HCT116 (cell line): Measurements from ENCODE around the gene PDILT. TPM values are rescaled to one million over a fixed set of nuclear protein-coding genes. Genes with fewer than 3 reads are reported as not detected.

ENCODE experiments used
- ATAC-seq: fragments of 200-7000 bp; cut with Tn5 transposase; 2 replicates; pipeline ENCODE4 v1.9.1; 2020; ENCODE audit warnings: mild to moderate bottlenecking, moderate library complexity
- BruUV-seq: library from RNA; stranded (reverse); fragments of 400-500 nt; replicated peaks from 2 replicates; lab custom pipeline; 2021; lab: Mats Ljungman, UMichigan
- CTCF ChIA-PET: fragments of 300-600 bp; sonication (Branson Sonifier 250); formaldehyde crosslinking; loops from one replicate; lab custom pipeline; 2021; ENCODE audit warnings: antibody characterized with exemption; lab: Charles Lee
- POLR2A ChIA-PET: fragments of 300-600, 350-600 bp; sonication (Branson Sonifier 250); formaldehyde crosslinking; loops from one replicate; lab custom pipeline; 2021; ENCODE audit warnings: antibody characterized with exemption; lab: Charles Lee
- RAD21 ChIA-PET, 2 experiments: fragments of 300-600 bp; sonication (Branson Sonifier 250); formaldehyde crosslinking; loops; one replicate each; lab custom pipeline; 2023; ENCODE audit warnings: low total read pairs in 2 of 2; ENCODE audit not compliant: uncharacterized antibody in 2 of 2, unreplicated experiment in 2 of 2, low non-redundant PET in 1 of 2; lab: Charles Lee
- DNase-seq: peaks from one replicate; pipeline ENCODE4 v3.0.0-alpha.2; 2010; ENCODE audit warnings: low read depth, low spot score
- H2AFZ ChIP-seq: fragments of 200-600 bp; shearing (Covaris generic), sonication (generic); 2 replicates; pipeline ENCODE4 v1.6.1; 2017; ENCODE audit warnings: low read depth, mixed run types, mixed read lengths, antibody characterized with exemption, low read length; ENCODE audit not compliant: poor library complexity, severe bottlenecking
- H3K27ac ChIP-seq: 2 replicates; pipeline ENCODE4 v1.5.1; 2012; ENCODE audit warnings: low read depth, low read length
- H3K27me3 ChIP-seq: fragments of 200-600 bp; sonication (generic); 2 replicates; pipeline ENCODE4 v1.6.1; 2016; ENCODE audit warnings: mixed run types, low read length, mixed read lengths; ENCODE audit not compliant: insufficient read depth
- H3K36me3 ChIP-seq, 2 experiments: fragments of 200-500 bp in 1 of 2; fragments of 200-600 bp in 1 of 2; sonication (Bioruptor generic) in 1 of 2; sonication (generic) in 1 of 2; 2 replicates each; pipeline versions ENCODE4 v1.5.1 to v1.6.1; 2014 to 2016; ENCODE audit warnings: low read length in 2 of 2, inconsistent platforms in 1 of 2, mixed read lengths in 1 of 2, mixed run types in 1 of 2; ENCODE audit not compliant: insufficient read depth in 2 of 2, control insufficient read depth in 1 of 2
- H3K4me1 ChIP-seq, 2 experiments: fragments of 200-600 bp in 1 of 2; sonication (generic) in 1 of 2; 2 replicates each; pipeline versions ENCODE4 v1.5.1 to v1.6.1; 2012 to 2017; ENCODE audit warnings: low read length in 2 of 2, inconsistent platforms in 1 of 2, mild to moderate bottlenecking in 1 of 2, mixed read lengths in 1 of 2, mixed run types in 1 of 2, moderate library complexity in 1 of 2; ENCODE audit not compliant: insufficient read depth in 2 of 2, control insufficient read depth in 1 of 2
- H3K4me2 ChIP-seq: fragments of 200-600 bp; sonication (generic); 2 replicates; pipeline ENCODE4 v1.6.1; 2017; ENCODE audit warnings: mixed run types, low read length, mixed read lengths
- H3K4me3 ChIP-seq, 2 experiments: fragments of 200-600 bp in 1 of 2; sonication (generic) in 1 of 2; replicated peaks in 1 of 2; 2 replicates each; pipeline ENCODE4 v1.5.1; 2011 to 2016; ENCODE audit warnings: low read length in 2 of 2, control low read depth in 1 of 2, low read depth in 1 of 2, mild to moderate bottlenecking in 1 of 2, mixed read lengths in 1 of 2, mixed run types in 1 of 2
- H3K79me2 ChIP-seq: fragments of 200-600 bp; sonication (generic); 2 replicates; pipeline ENCODE4 v1.6.1; 2017; ENCODE audit warnings: mild to moderate bottlenecking, mixed run types, low read length, moderate library complexity, mixed read lengths; ENCODE audit not compliant: insufficient read depth
- H3K9ac ChIP-seq: fragments of 200-600 bp; sonication (generic); 2 replicates; pipeline ENCODE4 v1.6.1; 2016; ENCODE audit warnings: low read length, mixed read lengths
- H3K9me2 ChIP-seq: fragments of 200-600 bp; sonication (generic), shearing (Covaris generic); 2 replicates; pipeline ENCODE4 v1.6.1; 2017; ENCODE audit warnings: mixed run types, mild to moderate bottlenecking, moderate library complexity; ENCODE audit not compliant: insufficient read depth
- H3K9me3 ChIP-seq, 2 experiments: fragments of 200-500 bp in 1 of 2; fragments of 200-600 bp in 1 of 2; sonication (Bioruptor generic) in 1 of 2; sonication (generic) in 1 of 2; 2 replicates each; pipeline ENCODE4 v1.6.1; 2014 to 2017; ENCODE audit warnings: low read length in 2 of 2, mixed read lengths in 2 of 2, inconsistent platforms in 1 of 2, low read depth in 1 of 2, mild to moderate bottlenecking in 1 of 2, mixed run types in 1 of 2, moderate library complexity in 1 of 2; ENCODE audit not compliant: control insufficient read depth in 1 of 2, insufficient read depth in 1 of 2
- H4K20me1 ChIP-seq: fragments of 200-600 bp; sonication (generic), shearing (Covaris generic); 2 replicates; pipeline ENCODE4 v1.6.1; 2017; ENCODE audit warnings: mixed run types, mild to moderate bottlenecking, moderate library complexity; ENCODE audit not compliant: insufficient read depth
- CBX3 ChIP-seq: IDR thresholded peaks from 2 replicates; pipeline ENCODE4 v1.6.1; 2012; ENCODE audit warnings: low read depth
- CEBPB ChIP-seq: IDR thresholded peaks from 2 replicates; pipeline ENCODE4 v1.6.1; 2012; ENCODE audit warnings: low read depth
- EGR1 ChIP-seq: IDR thresholded peaks from 2 replicates; pipeline ENCODE4 v1.6.1; 2012; ENCODE audit warnings: low read depth
- ELF1 ChIP-seq: IDR thresholded peaks from 2 replicates; pipeline ENCODE4 v1.6.1; 2012; ENCODE audit warnings: low read depth, borderline replicate concordance
- EZH2 ChIP-seq: fragments of 200-600 bp; sonication (generic); IDR thresholded peaks from 2 replicates; pipeline ENCODE4 v1.6.1; 2017; ENCODE audit warnings: antibody characterized with exemption, mixed run types
- EZH2phosphoT487 ChIP-seq: fragments of 200-600 bp; IDR thresholded peaks from 2 replicates; pipeline ENCODE4 v1.6.1; 2018; ENCODE audit warnings: antibody characterized with exemption, borderline replicate concordance
- FOSL1 ChIP-seq: IDR thresholded peaks from 2 replicates; pipeline ENCODE4 v1.6.1; 2012; ENCODE audit warnings: low read depth
- JUND ChIP-seq: IDR thresholded peaks from 2 replicates; pipeline ENCODE4 v1.6.1; 2012
- MAX ChIP-seq: IDR thresholded peaks from 2 replicates; pipeline ENCODE4 v1.6.1; 2012
- POLR2A ChIP-seq: IDR thresholded peaks from 2 replicates; pipeline ENCODE4 v1.7.0; 2011; ENCODE audit warnings: borderline replicate concordance; ENCODE audit not compliant: insufficient read depth, insufficient read length; ENCODE audit errors: extremely low read depth
- POLR2AphosphoS5 ChIP-seq: IDR thresholded peaks from 2 replicates; pipeline ENCODE4 v1.6.1; 2011; ENCODE audit warnings: mild to moderate bottlenecking, low read depth, low read length, moderate library complexity
- RAD21 ChIP-seq: IDR thresholded peaks from 2 replicates; pipeline ENCODE4 v1.6.1; 2012; ENCODE audit warnings: low read depth, mild to moderate bottlenecking
- REST ChIP-seq: IDR thresholded peaks from 2 replicates; pipeline ENCODE4 v1.6.1; 2012; ENCODE audit warnings: low read depth
- SIN3A ChIP-seq: IDR thresholded peaks from 2 replicates; pipeline ENCODE4 v1.6.1; 2012; ENCODE audit warnings: low read depth
- SP1 ChIP-seq: IDR thresholded peaks from 2 replicates; pipeline ENCODE4 v1.6.1; 2012; ENCODE audit warnings: low read depth
- ZBTB33 ChIP-seq: IDR thresholded peaks from 2 replicates; pipeline ENCODE4 v1.6.1; 2011; ENCODE audit warnings: mild to moderate bottlenecking, low read length, moderate library complexity; ENCODE audit not compliant: insufficient replicate concordance; ENCODE audit errors: extremely low read depth
- ZNF274 ChIP-seq: fragments of 200-500 bp; sonication (Bioruptor generic); IDR thresholded peaks from 2 replicates; pipeline ENCODE4 v1.6.1; 2014; ENCODE audit warnings: mild to moderate bottlenecking, low read depth, low read length, inconsistent platforms
- intact Hi-C: fragments of 100-400 bp; cut with micrococcal nuclease; formaldehyde crosslinking; loops from 2 replicates; pipeline ENCODE4 v1.10.0; 2022
- total RNA-seq: library from RNA; stranded (reverse); gene quantifications from one replicate; pipeline ENCODE4 v1.2.1, GENCODE V29; 2021; ENCODE audit not compliant: unreplicated experiment

Gene PDILT
- total RNA-seq, 1 experiment from 2014 or later: not detected

- H3K9me3 ChIP-seq: no peaks in the 10 kb centered on the region
- intact Hi-C loops: no loop called here
- ChIA-PET POLR2A (no interaction called here), CTCF (no interaction called here), RAD21 (no interaction called here)
- H3K9ac ChIP-seq: no peak overlapping the region
- no peak overlapping the region for H2AFZ ChIP-seq
- no peak for TF ChIP-seq JUND
- no peak for TF ChIP-seq EGR1
- TF ChIP-seq MAX: no peak
- no peak for TF ChIP-seq EZH2
- no peak for TF ChIP-seq CBX3
- TF ChIP-seq POLR2A: no peak
- TF ChIP-seq RAD21: no peak
- TF ChIP-seq CEBPB: no peak
- TF ChIP-seq SP1: no peak
- no peak for TF ChIP-seq ZNF274
- no peak for TF ChIP-seq ZBTB33
- no peak for TF ChIP-seq SIN3A
- TF ChIP-seq POLR2AphosphoS5: no peak
- TF ChIP-seq FOSL1: no peak
- TF ChIP-seq REST: no peak
- TF ChIP-seq ELF1: no peak
- TF ChIP-seq EZH2phosphoT487: no peak
- ATAC-seq (no peak), DNase-seq (no peak)
- H3K4me2 ChIP-seq: no peak overlapping the region
- H3K27ac ChIP-seq: no peak overlapping the region
- no peaks in the 10 kb centered on the region for H4K20me1 ChIP-seq
- H3K27me3 ChIP-seq: peaks cover 37% of the 10 kb centered on the region
- H3K9me2 ChIP-seq: no peaks in the 10 kb centered on the region
- no peaks in the 10 kb centered on the region for H3K4me1 ChIP-seq
- BruUV-seq: no TSS peak
- no peak overlapping the region for H3K4me3 ChIP-seq
- H3K36me3 ChIP-seq: no peaks in the 10 kb centered on the region
- H3K79me2 ChIP-seq: no peaks in the 10 kb centered on the region
Measured at GRCh38 chr16:20320592-20320991, 83.9 kb downstream of the PDILT start.
